Osteoblast (primary cell): Measurements from ENCODE around the gene UBE2L6. TPM values are rescaled to one million over a fixed set of nuclear protein-coding genes. Genes with fewer than 3 reads are reported as not detected.

ENCODE experiments used
- DNase-seq: peaks from one replicate; pipeline ENCODE4 v3.0.0; 2011; ENCODE audit warnings: low spot score, mixed read lengths; ENCODE audit not compliant: insufficient read length; ENCODE audit errors: missing footprints
- H2AFZ ChIP-seq: 2 replicates; pipeline ENCODE4 v1.6.0; 2011; ENCODE audit warnings: mild to moderate bottlenecking, low read length
- H3K27ac ChIP-seq: 2 replicates; pipeline ENCODE4 v1.5.1; 2011; ENCODE audit warnings: mild to moderate bottlenecking, low read depth, low read length, moderate library complexity
- H3K27me3 ChIP-seq: 2 replicates; pipeline ENCODE4 v1.6.0; 2012; ENCODE audit warnings: mild to moderate bottlenecking, control low read depth, inconsistent platforms, low read length, moderate library complexity; ENCODE audit not compliant: insufficient read depth
- H3K36me3 ChIP-seq: 2 replicates; pipeline ENCODE4 v1.5.1; 2011; ENCODE audit warnings: mild to moderate bottlenecking, low read length, control low read depth, moderate library complexity; ENCODE audit not compliant: insufficient read depth
- H3K4me1 ChIP-seq: 2 replicates; pipeline ENCODE4 v1.5.1; 2011; ENCODE audit warnings: mild to moderate bottlenecking, low read length, control low read depth, moderate library complexity; ENCODE audit not compliant: insufficient read depth
- H3K4me2 ChIP-seq: 2 replicates; pipeline ENCODE4 v1.6.0; 2011; ENCODE audit warnings: mild to moderate bottlenecking, low read length; ENCODE audit not compliant: insufficient read depth
- H3K4me3 ChIP-seq: fragments of 200-600 bp; sonication (generic); 3 replicates; pipeline ENCODE4 v1.5.1; 2012; ENCODE audit warnings: mild to moderate bottlenecking, low read length, inconsistent platforms; ENCODE audit not compliant: insufficient read depth
- H3K79me2 ChIP-seq: 2 replicates; pipeline ENCODE4 v1.6.0; 2012; ENCODE audit warnings: mild to moderate bottlenecking, low read length, control low read depth, inconsistent platforms; ENCODE audit not compliant: insufficient read depth
- H3K9me3 ChIP-seq: 2 replicates; pipeline ENCODE4 v1.5.1; 2011; ENCODE audit warnings: low read depth, low read length, control low read depth
- H4K20me1 ChIP-seq: 2 replicates; pipeline ENCODE4 v1.6.0; 2012; ENCODE audit warnings: mild to moderate bottlenecking, low read length, control low read depth; ENCODE audit not compliant: insufficient read depth
- total RNA-seq: library from RNA; depleted of rRNA; stranded (reverse); fragments of >200 nt; gene quantifications from 2 replicates; pipeline ENCODE4 v1.2.3, GENCODE V29; 2012
- TF ChIP-seq, protein P1 (sequence below): IDR thresholded peaks from 2 replicates; pipeline ENCODE4 v1.5.1; 2011; ENCODE audit warnings: mild to moderate bottlenecking, low read depth, low read length, moderate library complexity; ENCODE audit errors: extremely low read depth

Gene UBE2L6
- total RNA-seq, 1 donor = 65.9 TPM

- Histone ChIP-seq H3K36me3 (no peaks in the 10 kb centered on the region), H3K79me2 (no peaks in the 10 kb centered on the region), H3K27me3 (no peaks in the 10 kb centered on the region), H3K4me3 (no peak overlapping the region), H4K20me1 (no peaks in the 10 kb centered on the region), H3K9me3 (no peaks in the 10 kb centered on the region), H3K27ac (no peak overlapping the region), H2AFZ (no peak overlapping the region), H3K4me2 (no peak overlapping the region), H3K4me1 (peaks cover 18% of the 10 kb centered on the region)
- no peak for DNase-seq
- TF ChIP-seq, protein P1, sequence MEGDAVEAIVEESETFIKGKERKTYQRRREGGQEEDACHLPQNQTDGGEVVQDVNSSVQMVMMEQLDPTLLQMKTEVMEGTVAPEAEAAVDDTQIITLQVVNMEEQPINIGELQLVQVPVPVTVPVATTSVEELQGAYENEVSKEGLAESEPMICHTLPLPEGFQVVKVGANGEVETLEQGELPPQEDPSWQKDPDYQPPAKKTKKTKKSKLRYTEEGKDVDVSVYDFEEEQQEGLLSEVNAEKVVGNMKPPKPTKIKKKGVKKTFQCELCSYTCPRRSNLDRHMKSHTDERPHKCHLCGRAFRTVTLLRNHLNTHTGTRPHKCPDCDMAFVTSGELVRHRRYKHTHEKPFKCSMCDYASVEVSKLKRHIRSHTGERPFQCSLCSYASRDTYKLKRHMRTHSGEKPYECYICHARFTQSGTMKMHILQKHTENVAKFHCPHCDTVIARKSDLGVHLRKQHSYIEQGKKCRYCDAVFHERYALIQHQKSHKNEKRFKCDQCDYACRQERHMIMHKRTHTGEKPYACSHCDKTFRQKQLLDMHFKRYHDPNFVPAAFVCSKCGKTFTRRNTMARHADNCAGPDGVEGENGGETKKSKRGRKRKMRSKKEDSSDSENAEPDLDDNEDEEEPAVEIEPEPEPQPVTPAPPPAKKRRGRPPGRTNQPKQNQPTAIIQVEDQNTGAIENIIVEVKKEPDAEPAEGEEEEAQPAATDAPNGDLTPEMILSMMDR = no peak
Observed at GRCh38 chr11:57596266-57596885, 28.9 kb upstream of the UBE2L6 start.

- Histone ChIP-seq H3K4me2 (no peak overlapping the region), H3K27me3 (no peaks in the 10 kb centered on the region), H3K36me3 (no peaks in the 10 kb centered on the region), H2AFZ (no peak overlapping the region), H3K79me2 (no peaks in the 10 kb centered on the region), H3K9me3 (no peaks in the 10 kb centered on the region), H3K27ac (no peak overlapping the region), H3K4me1 (no peaks in the 10 kb centered on the region), H4K20me1 (no peaks in the 10 kb centered on the region), H3K4me3 (no peak overlapping the region)
- TF ChIP-seq, protein P1 = no peak
- DNase-seq = no peak
Observed at GRCh38 chr11:57588046-57588710, 20.7 kb upstream of the UBE2L6 start.

- H3K27ac ChIP-seq = no peak overlapping the region
- no peak overlapping the region for H2AFZ ChIP-seq
- H3K9me3 ChIP-seq = no peaks in the 10 kb centered on the region
- H3K4me2 ChIP-seq = no peak overlapping the region
- no peak overlapping the region for H3K4me3 ChIP-seq
- no peaks in the 10 kb centered on the region for H4K20me1 ChIP-seq
- TF ChIP-seq, protein P1 = no peak
- DNase-seq = no peak
- no peaks in the 10 kb centered on the region for H3K4me1 ChIP-seq
- H3K36me3 ChIP-seq = no peaks in the 10 kb centered on the region
- no peaks in the 10 kb centered on the region for H3K79me2 ChIP-seq
- no peaks in the 10 kb centered on the region for H3K27me3 ChIP-seq
Observed at GRCh38 chr11:57586711-57587245, 19.3 kb upstream of the UBE2L6 start.

- H4K20me1 ChIP-seq = no peaks in the 10 kb centered on the region
- no peak overlapping the region for H3K4me3 ChIP-seq
- H3K4me1 ChIP-seq = no peaks in the 10 kb centered on the region
- H2AFZ ChIP-seq = no peak overlapping the region
- H3K79me2 ChIP-seq = no peaks in the 10 kb centered on the region
- H3K9me3 ChIP-seq = no peaks in the 10 kb centered on the region
- no peaks in the 10 kb centered on the region for H3K36me3 ChIP-seq
- DNase-seq = no peak
- peaks cover under 1% of the 10 kb centered on the region for H3K27me3 ChIP-seq
- H3K27ac ChIP-seq = no peak overlapping the region
- TF ChIP-seq, protein P1 = no peak
- no peak overlapping the region for H3K4me2 ChIP-seq
Observed at GRCh38 chr11:57585301-57585700, 17.8 kb upstream of the UBE2L6 start.
